Inflammatory macrophage (primary cell): Measurements from ENCODE around the gene CCDC134.
A peak's percentile ranks its signal among the peaks of the same experiment; 100 is the strongest.

ENCODE experiments used
- DNase-seq, 2 donors: peaks; one replicate each; pipeline ENCODE4 v3.0.0-alpha.2; 2020 to 2022
- total RNA-seq, 18 experiments: gene quantifications; one replicate each; lab custom pipeline; 2026; ENCODE audit warnings: mixed read lengths in 6 of 18, inconsistent platforms in 2 of 18; lab: John Stamatoyannopoulos, UW

CCDC134 gene
- total RNA-seq: 3.6 to 22.2 (median 11.9) reads per million in 18 experiments

- peak; percentile 89 to 91 for DNase-seq
Observed at GRCh38 chr22:41800348-41801146, at the start of gene CCDC134. Gene CCDC134, plus strand, starts transcription at chr22:41800679. Its CDS starts 8,212 bp downstream, at chr22:41808891.

DNA sequence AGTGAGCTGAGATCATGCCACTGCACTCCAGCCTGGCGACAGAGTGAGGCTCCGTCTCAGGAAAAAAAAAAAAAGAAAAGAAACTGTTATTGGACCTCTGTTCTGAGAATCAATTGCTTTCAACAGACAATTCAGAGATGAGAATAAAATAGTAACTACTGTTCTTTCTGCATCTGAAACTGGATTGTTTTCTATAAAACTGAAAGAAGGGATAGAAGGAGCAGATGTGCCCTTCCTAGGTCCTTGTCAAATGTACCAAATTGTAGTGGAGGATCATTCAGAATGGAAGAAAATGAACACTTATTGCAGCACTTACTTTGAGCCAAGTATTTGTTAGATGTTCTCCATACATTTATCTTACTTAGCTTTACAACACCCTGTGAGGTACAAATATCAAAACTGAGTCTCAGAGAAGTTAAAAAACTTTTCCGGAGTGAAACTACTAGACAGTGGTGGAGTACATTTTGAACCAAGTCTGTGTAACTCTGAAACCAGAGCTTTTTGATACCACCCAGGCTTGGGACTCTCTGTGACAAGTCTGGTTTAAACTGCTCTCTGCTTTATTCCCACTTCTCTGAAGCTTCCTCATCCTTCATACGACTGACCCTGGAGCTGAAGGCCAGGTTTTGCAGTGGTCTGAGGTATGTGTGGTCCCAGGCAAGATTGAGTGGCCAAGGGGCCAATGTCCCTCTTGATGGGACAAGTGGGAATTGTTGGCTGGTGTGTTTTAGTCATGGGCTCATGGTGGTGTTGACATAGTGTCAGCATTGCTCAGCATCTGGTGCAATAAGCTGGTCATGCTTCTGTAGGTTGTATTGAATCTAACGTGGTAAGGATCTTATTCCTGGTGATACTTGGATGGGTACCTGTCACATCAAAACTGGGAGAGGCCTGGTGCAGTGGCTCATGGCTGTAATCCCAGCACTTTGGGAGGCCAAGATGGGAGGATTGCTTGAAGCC is 48.2 kb upstream of the CCDC134 start:
- peak; percentile 47 to 81 for DNase-seq

GRCh38 chr22:41753984-41754383 is 46.5 kb upstream of the CCDC134 start:
- DNase-seq: no peak

DNA sequence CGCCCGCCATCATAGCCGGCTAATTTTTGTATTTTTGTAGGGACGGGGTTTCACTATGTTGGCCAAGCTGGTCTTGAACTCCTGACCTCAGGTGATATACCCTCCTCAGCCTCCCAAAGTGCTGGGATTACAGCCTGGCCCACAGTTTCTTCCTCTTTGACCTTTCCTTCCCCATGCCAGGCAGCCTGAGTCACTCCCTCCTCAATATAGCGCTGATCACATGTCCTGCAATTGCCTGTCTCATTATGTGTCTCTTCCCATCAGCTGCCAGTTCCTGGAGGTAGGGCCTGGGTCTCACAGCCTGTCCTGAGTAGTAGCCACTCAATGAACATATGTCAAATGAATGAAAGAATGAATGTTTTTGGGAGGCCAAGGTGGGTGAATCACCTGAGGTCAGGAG is 43.0 kb upstream of the CCDC134 start:
- DNase-seq: peak; percentile 48 to 62

GRCh38 chr22:41758231-41758630 is 42.2 kb upstream of the CCDC134 start:
- no peak for DNase-seq

GRCh38 chr22:41762980-41763779 is 37.3 kb upstream of the CCDC134 start:
- DNase-seq: peak in 1 of 2 donors; percentile 46

- DNase-seq: no peak
Observed at GRCh38 chr22:41766476-41766875, 34.0 kb upstream of the CCDC134 start.

GRCh38 chr22:41768430-41768829 is 32.0 kb upstream of the CCDC134 start:
- DNase-seq: peak; percentile 85 to 90

DNA sequence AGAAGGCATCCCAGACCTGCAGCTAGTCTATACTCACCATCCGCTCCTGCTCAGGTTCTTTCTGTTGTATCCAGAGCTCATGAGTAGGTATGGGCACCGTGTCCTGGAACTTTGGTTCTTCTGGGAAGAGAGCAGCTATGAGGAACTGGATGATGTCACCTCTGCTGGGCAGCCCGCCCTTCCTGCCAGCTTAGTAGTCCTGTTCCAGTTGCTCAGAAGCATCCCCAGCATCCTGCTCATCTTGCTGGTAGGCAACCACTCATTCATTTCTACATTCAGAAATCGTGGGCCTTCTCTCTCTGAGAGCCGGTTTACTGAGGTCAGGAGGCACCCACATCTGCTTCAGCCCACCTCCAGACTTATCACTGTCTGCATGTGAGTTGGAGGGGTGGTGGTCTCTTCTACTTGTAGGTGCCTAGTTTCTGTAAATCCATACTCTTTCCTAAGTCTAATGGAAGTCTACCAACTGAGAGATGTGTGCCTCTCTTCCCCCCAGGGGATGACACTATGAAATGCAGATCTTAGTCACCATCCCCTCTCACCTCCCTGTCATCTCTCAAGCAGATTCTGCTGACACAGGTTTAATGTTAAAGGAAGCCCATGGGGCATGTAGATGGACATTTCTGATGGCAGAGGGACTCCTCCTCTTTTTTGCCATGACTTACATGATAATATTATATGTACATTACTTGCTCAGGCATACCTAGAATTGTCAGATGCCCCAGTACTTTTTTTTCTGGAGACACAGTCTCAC is 29.6 kb upstream of the CCDC134 start:
- peak in 1 of 2 donors; percentile 40 for DNase-seq

- DNase-seq: no peak
Observed at GRCh38 chr22:41772198-41772597, 28.3 kb upstream of the CCDC134 start.

GRCh38 chr22:41772645-41773044 is 27.8 kb upstream of the CCDC134 start:
- DNase-seq: no peak

GRCh38 chr22:41775338-41775737 is 25.1 kb upstream of the CCDC134 start:
- DNase-seq: no peak

DNA sequence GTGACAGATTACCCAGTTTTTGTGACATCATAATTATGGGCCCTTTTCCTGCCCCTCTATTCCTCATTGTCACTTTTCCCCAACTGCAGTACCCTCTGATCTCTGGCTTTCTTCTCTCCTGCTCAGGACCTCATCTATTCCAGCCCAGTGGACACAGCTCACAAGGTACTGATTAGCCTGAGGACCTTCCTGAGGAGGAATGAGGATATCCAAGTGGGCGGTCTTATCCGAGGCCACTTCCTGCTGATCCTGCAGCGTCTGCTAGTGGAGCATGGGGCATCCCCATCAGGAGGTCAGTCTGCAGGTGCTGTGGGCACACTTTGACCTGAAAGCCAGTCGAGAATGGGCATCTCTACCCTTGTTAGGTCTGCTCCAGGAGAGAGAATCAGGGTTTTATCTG is 24.5 kb upstream of the CCDC134 start:
- no peak for DNase-seq

GRCh38 chr22:41776381-41776780 is 24.1 kb upstream of the CCDC134 start:
- no peak for DNase-seq

DNA sequence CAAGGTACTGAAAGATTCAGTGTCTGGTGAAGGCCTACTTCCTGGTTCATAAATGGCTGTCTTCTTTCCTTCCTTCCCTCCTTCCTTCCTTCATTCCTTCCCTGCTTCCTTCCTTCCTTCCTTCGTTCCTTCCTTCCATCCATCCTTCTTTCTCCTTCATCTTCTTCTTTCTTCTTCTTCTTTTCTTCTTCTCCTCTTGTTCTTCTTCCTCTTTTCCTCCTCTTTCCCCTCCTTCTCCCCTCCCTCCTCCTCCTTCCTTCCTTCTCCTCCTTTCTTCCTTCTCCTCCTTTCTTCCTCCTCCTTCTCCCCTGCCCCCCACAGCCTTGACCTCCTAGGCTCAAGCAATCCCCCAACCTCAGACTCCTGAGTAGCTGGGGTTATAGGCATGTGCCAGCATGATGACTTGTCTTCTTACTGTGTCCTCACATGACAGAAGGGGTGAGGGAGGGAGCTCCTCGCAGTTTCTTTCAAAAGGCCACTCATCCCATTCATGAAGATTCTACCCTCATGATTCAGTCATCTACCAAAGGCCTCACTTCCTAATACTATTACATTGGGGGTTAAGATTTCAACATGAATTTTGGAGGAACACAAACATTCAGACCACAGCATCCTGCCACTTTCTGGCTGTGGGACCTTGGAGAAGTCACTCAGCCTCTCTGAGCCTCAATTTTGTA is 22.6 kb upstream of the CCDC134 start:
- DNase-seq: peak; percentile 90 to 93

GRCh38 chr22:41779929-41780505 is 20.5 kb upstream of the CCDC134 start:
- no peak for DNase-seq

- DNase-seq: peak; percentile 94 to 96
Observed at GRCh38 chr22:41780746-41781505, 19.6 kb upstream of the CCDC134 start.

DNA sequence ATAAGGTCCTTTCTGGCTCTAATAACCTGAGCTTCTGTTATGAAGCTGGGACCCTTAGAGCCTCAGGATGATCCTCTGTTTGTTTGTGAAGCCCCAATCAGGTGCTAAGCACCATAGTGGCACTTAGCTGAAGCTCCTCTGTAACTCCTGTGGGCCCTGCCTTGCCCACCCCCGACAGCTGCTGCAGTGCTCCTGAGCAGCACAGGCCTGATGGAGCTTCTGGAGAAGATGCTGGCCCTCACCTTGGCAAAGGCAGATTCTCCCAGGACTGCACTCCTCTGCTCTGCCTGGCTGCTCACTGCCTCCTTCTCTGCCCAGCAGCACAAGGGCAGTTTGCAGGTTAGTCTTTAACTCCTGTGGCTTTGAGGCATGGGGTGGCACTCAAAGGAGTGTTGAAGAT is 19.0 kb upstream of the CCDC134 start:
- no peak for DNase-seq

- DNase-seq: no peak
Observed at GRCh38 chr22:41782316-41782715, 18.2 kb upstream of the CCDC134 start.

- DNase-seq: no peak
Observed at GRCh38 chr22:41782751-41783150, 17.7 kb upstream of the CCDC134 start.
